ENCODE data around the gene EFCAB8.
"Not testable (repeated sequence)": the region's sequence is repeated elsewhere in the genome, so short reads cannot be mapped to it uniquely, and the experiment has no call there.

The EFCAB8 gene

GRCh38 chr20:32950539-32950938 lies 91.8 kb downstream of the EFCAB8 start:
- not testable (repeated sequence) for DNase-seq (ENCODE audit: low read depth in 2 of 2, low spot score in 1 of 2)

- DNase-seq (ENCODE audit: low read depth in 2 of 2, low spot score in 1 of 2), result no peak
Observed at GRCh38 chr20:32957459-32957858, 98.7 kb downstream of the EFCAB8 start.

- no peak for DNase-seq (ENCODE audit: low read depth in 2 of 2, low spot score in 1 of 2)
Observed at GRCh38 chr20:32958574-32958973, 99.9 kb downstream of the EFCAB8 start.

DNA sequence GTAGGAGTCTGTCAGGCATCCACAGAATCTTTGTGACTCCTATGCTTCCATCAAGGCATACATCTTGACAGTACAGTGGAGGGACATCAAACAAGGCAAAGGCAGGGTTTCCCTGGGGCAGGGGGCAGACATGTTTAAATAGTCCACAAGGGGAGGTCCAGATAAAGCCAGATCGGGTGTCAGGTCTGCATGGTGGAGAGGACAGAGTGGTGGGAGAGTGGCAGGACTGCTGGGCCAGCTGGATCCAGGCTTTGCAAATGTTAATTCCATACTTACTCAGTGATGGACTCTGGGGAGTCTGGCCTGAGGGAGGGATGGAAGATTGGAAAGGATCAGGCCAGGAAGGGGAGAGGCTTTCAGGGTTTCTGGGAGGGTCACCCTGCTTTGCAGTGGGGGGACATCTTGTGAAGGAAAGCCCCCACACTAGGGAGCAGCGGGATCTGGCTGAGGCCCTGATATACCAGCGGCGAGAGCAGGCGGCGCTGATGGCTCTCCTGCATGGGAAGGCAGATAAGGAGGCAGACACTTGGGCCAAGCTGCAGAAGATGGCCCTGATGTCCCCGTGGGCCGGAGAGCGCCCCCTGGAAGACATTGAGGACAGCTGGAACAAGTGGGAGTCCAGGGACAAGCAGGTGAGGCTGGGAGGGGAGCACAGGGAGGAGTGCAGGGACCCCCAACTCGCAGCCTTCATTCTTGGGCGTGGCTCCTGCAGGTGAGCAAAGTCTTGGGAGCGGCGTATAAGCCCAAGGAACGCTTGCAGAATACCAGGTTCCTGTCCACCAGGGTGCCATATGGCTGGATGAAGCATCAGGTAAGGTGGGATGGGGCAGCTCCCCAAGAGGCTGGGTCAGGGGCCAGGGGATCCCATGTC lies 100.9 kb downstream of the EFCAB8 start:
- no peak for DNase-seq (ENCODE audit: low read depth in 2 of 2, low spot score in 1 of 2)

- no peak for DNase-seq (ENCODE audit: low read depth in 2 of 2, low spot score in 1 of 2)
Observed at GRCh38 chr20:32960222-32960518, 101.4 kb downstream of the EFCAB8 start.

DNA sequence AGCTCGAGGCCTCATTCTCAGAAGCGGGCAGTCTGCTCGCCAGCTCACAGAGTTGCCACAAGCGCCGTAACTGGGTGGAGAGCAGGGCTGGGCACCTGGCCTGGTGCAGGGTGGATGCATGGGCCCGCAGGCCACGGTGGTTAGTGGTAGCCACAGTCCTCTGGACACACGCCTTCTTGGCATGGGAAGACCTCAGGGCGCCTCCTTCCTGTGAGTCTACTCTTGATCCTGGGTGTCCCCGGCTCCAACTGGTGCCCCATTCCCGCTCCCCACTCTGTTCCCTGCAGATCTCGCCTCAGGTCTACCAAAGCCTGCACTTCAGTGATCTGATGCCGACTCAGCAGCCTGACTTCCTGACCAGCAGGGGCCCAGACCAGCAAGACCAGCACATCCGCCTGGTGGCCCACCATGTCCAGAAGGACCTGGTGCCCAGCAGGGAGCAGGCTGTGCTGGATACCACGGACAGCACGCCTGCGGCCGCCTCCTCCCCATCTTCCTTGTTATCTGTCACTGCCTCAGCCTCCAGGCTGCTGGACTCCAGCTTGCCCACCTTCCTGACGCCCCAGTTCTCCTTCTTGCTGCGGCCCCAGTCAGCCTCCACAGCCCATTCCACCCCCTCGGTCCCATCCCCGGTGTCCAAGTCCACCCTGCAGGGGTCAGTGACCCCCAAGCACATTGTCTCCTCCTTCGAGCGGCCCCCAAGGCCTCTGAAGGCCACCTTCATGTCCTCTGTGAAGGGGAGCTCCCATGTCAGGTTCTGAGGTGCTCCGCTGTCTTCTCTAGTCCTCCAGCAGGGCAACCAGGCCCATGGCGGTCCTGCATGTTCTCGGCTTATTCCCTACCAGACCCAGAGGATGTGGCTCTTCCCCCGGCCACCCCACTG lies 102.4 kb downstream of the EFCAB8 start:
- DNase-seq (ENCODE audit: low read depth in 2 of 2, low spot score in 1 of 2), result no peak

GRCh38 chr20:32962053-32962452 lies 103.3 kb downstream of the EFCAB8 start:
- no peak for DNase-seq (ENCODE audit: low read depth in 2 of 2, low spot score in 1 of 2)

DNA sequence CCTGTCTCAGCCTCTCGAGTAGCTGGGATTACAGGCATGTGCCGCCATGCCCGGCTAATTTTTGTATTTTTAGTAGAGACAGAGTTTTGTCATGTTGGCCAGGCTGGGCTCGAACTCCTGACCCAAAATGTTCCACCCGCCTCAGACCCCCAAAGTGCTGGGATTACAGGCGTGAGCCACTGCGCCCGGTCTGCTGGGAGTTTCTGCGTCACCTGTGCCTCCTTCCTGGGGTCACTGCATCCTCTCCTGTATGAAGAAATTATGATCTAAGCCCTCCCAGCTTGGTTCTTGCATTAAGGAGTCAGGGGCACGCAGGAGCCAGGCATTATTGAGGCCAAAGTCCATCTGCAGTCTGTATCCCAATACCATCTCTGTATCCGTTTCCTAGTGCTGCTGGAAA lies 103.9 kb downstream of the EFCAB8 start:
- DNase-seq (ENCODE audit: low read depth in 2 of 2, low spot score in 1 of 2), result not testable (repeated sequence)

GRCh38 chr20:32963176-32963575 lies 104.5 kb downstream of the EFCAB8 start:
- no peak for DNase-seq (ENCODE audit: low read depth in 2 of 2, low spot score in 1 of 2)

GRCh38 chr20:32964575-32964974 lies 105.9 kb downstream of the EFCAB8 start:
- no peak for DNase-seq (ENCODE audit: low read depth in 2 of 2, low spot score in 1 of 2)

- DNase-seq (ENCODE audit: low read depth in 2 of 2, low spot score in 1 of 2), result no peak
Observed at GRCh38 chr20:32965115-32965514, 106.4 kb downstream of the EFCAB8 start.

DNA sequence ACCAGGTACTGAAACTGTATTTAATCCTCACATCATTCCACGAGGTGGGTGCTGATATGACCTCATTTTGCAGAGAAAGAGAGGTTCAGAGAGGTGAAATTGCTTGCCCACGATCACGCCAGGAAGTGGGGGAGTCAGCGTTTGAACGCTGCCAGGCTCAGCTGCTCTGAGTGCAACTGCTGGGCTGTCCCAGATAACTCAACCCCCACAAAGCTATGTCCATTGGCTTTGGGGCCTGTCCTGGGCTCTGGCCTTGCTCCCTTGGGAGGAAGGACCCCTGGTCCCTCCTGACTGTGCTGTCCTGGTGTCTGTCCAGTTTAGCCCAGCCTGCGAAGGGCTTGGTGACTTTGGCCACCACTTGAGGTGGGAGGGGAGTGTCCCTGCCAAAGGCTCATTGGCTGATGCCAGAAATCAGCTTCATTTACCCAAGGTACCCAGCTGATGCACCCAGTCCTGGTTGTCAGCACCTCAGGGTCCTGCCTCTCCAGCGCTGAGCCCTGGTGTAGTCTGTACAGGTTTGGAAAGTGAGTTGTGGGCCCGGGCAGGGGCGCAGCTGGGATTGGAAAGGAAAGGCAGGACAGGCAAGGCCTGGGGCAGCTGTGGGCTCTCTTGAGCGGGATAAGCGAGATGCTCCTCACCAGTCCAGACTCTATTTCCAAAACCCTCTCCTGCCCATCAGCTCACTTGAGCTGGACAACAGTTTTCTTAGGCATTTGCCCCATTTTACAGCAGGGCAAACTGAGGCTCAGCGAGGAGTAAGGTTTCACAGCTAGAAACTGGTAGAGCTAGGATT lies 107.1 kb downstream of the EFCAB8 start:
- DNase-seq (ENCODE audit: low read depth in 2 of 2, low spot score in 1 of 2), result no peak

- DNase-seq (ENCODE audit: low read depth in 2 of 2, low spot score in 1 of 2), result no peak
Observed at GRCh38 chr20:32966382-32966781, 107.7 kb downstream of the EFCAB8 start.

DNA sequence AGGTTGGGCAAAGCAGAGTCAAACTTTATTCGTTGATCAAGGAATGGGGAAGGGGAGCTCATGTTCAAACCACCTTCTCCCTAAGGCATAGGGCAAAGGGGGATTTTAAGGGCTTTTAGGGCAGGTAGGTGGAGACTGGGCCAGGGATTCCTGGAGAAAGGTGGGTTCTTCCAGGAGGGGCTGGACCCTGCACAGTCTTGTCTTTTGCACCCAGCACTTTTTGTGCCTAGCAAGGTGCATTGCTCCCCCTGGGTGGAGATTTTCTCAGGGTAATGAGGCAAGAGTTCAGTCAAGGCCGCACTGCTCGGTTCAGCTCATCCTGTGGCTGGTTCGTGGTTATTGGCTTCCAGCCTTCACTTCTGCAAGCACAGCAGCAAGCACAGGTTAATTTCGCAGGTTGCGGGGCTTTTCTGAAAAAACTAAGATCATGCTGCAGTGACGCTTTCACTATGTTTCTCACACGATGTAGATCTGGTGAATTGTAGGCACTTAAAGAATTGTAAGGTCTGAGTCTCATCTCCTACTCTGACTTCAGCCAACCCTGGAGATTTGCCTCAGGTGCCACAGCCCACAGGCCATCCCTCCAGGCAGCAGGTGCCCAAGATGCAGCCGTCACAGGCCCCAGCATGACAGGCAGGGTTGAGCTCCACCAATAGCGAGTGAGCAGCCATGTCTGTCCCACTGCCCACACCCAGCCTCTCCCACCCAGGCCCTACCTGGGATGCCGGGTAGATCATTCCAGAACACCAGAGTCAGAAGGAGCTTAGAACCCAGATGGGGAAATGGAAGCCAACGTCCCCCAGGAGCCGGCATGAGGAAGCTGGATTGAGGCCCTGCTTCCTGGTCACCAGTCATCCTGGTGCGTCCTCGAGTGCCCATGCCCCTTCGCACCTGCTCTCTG lies 108.4 kb downstream of the EFCAB8 start:
- no peak for DNase-seq (ENCODE audit: low read depth in 2 of 2, low spot score in 1 of 2)

GRCh38 chr20:32967961-32968457 lies 109.3 kb downstream of the EFCAB8 start:
- DNase-seq (ENCODE audit: low read depth in 2 of 2, low spot score in 1 of 2), result no peak

DNA sequence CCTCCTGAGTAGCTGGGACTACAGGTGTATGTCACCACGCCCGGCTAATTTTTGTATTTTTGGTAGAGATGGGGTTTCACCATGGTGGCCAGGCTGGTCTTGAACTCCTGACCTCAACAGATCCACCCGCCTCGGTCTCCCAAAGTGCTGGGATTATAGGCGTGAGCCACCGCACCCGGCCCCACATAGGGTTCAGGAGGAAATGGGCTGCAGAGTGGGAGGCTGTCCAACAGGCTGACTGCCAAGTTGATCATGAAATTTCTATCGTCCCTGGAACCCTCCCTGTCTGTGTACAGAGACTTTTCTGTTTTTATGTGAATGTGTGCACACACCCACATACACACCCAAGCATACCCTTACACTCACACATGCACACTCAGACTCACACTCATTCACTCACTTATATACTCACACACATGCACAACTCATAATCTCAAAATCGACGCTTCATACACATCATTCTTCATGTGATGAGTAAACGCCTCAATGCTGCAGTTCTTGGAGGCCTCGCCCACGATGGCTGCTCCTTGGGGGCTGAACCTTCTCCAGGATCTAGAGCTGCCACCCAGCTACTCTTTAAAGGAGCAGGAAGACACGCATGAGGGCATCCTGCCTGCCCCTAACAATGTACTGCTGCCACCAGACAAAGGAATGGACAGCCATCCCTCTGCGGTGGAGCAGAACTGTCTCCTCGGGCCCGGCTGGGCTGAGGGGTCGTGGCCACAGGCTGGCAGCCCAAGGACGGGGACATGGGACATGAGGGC lies 109.9 kb downstream of the EFCAB8 start:
- no peak for DNase-seq (ENCODE audit: low read depth in 2 of 2, low spot score in 1 of 2)

- DNase-seq (ENCODE audit: low read depth in 2 of 2, low spot score in 1 of 2), result no peak
Observed at GRCh38 chr20:32969356-32970114, 110.8 kb downstream of the EFCAB8 start.

GRCh38 chr20:32970115-32970972 lies 111.6 kb downstream of the EFCAB8 start:
- DNase-seq (ENCODE audit: low read depth in 2 of 2, low spot score in 1 of 2), result no peak

All from stimulated activated CD8-positive, alpha-beta memory T cell treated with anti-CD3 and anti-CD28 coated beads, Interleukin-4, amount 100 ng/mL, for 1 hour (primary cell).